Hematopoietic multipotent progenitor cell treated with erythropoietin and hydrocortisone succinate and interleukin-3 and kit ligand, for 8 days (in vitro differentiated cells): ENCODE measurements around the gene SOD3.

ENCODE experiments used
- DNase-seq: peaks from one replicate; pipeline ENCODE4 v3.0.0-alpha.2; 2015

The SOD3 gene

GRCh38 chr4:24775750-24776149 lies 19.6 kb upstream of the SOD3 start:
- DNase-seq: no peak

GRCh38 chr4:24777536-24778463 lies 17.6 kb upstream of the SOD3 start:
- no peak for DNase-seq

DNA sequence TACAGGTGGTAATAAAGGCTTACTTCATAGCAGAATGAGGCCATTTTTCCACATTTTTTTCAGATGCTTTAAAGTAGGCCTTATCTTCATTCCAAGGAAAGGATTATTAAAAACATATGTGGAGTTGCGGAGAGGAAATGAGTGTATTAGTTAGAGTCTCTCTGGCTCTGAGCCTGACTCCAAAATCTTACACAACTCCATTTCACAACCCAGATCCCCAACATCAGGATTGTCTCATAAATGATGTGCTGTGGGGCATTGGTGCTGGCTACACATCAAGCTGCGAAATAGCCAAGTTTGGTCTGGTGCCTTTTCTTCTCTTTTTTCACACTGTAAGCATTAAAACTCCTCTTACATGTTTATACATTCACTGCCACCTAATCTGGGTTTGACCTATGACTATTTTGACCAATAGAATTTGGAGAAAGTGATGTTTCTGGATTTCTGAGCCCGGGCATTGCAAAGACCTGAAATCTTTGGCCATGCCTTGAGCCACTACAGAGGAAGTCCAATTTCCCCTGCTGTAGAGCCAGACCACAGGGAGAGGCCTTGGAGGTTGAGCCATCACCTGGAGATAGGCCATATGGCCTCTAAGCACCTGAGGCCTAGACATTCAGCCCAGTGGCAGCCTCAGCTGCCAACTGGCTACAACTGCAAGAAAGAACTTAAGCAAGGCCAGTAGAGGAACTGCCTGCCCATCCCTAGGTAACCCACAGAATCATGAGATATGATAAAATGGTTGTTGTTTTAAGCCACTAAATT lies 16.7 kb upstream of the SOD3 start:
- DNase-seq: no peak

- DNase-seq: no peak
These were observed 14.4 kb upstream of the SOD3 start for GRCh38 chr4:24780936-24781495.

DNA sequence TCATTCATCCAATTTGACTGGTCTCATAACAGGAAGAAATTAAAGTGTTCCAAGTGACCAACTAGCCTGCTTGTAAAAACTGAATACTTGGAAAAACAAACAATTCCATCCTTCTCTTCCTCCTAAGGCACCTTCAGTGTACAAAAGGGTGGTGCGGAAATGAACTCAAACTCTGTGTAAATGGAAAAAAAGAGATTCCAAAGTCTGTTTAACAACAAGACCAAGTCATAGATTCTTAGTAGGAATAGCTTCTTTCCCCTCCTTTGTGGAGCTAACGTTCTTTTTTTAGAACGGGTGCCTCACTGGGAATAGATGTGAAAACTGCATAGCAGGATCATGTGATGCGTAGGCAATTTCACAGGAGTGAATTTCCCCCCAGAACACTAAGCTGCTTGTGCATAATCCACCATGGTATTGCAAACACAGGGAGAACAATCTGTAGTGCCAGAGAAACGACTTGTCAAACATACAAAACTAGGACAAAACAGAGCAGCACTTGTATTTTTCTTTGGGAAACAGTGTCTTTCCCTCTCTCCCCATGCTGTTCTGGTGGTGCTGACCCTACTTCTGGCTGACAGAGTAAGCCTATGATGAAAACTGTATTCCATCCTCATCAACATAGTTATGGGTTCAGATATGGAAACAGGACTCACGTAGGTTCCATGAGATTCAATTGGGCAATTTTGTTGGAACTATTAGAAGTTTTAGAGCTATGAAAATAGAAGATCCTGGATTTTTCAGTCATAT lies 13.2 kb upstream of the SOD3 start:
- DNase-seq: no peak

GRCh38 chr4:24783506-24783905 lies 11.9 kb upstream of the SOD3 start:
- no peak for DNase-seq

DNA sequence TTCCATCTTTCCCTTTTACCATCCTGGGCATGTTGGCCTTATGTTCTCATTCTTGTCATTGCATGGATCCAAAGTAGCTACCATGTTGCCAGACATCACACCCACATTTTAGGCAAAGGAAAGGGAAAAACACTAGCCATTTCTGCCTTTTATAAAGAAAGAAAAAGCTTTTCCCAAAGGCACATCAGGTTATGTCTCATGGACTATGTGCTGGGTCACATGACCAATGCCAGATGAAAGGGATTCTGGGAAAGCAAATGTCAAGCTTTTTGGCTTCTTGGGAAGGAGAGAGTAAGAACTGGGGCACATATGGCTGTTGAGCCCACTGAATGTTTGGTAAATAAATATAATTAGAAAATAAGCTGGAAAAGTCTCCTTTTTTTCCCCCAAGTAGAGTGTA lies 4.3 kb upstream of the SOD3 start:
- DNase-seq: no peak

- DNase-seq: no peak
These were observed 2.8 kb upstream of the SOD3 start for GRCh38 chr4:24792552-24792951.

- no peak for DNase-seq
These were observed 2.0 kb upstream of the SOD3 start for GRCh38 chr4:24793219-24794005.

- DNase-seq: no peak
These were observed 1.3 kb upstream of the SOD3 start for GRCh38 chr4:24794051-24794450.

DNA sequence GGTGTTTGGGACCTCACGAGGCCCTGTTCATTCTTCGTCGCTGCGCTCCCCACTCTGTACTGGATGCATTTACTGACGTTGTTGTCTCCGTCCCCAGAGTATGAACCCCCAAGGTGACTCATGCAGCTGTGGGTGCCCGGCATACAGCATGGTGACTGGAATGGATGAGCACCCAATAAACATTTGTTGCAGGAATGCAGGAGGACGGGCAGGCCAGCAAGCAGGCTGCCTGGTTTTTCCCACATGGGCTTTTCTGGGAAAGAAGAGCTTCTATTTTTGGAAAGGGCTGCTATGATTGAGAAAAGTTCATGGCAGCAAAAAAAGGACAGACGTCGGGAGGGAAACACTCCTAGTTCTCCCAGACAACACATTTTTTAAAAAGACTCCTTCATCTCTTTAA lies 893 bp upstream of the SOD3 start:
- no peak for DNase-seq

GRCh38 chr4:24795666-24796381 lies 451 bp downstream of the SOD3 start:
- peak; percentile 34 for DNase-seq

DNA sequence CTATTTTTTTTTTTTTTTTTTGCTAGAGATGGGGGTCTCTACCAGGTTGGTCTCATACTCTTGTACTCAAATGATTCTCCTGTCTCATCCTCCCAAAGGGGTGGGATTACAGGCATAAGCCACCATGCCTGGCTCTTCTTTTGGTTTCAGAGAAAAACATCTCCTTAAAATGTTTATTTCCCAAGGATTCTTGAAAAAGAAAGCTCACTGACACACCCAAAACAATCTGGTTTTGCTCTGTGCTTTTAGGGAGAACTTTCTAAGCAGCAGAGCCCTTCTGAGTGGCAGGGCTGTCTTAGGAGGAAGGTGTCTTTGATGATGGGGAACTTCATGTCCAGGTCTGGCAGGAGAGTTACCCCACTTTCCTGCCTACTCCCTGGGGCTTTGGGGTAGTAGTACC lies 1.2 kb downstream of the SOD3 start:
- no peak for DNase-seq

- no peak for DNase-seq
These were observed 2.8 kb downstream of the SOD3 start for GRCh38 chr4:24798036-24798610.

DNA sequence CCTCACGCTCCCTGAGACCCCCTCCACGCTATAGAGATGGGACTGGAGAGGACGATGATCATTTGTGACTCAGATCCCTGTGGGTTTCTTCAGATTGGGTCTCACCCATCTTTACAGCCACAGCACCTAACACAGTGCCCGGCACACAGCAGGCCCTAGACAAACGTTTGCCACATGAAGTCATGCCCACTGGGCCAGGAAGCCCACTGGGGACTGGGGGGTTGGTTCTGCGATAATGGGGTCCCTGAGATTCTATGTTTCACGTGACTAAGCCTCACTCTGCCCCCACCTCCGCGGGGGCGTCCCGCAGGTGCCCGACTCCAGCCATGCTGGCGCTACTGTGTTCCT lies 3.8 kb downstream of the SOD3 start:
- no peak for DNase-seq

GRCh38 chr4:24799544-24800324 lies 4.4 kb downstream of the SOD3 start:
- DNase-seq: no peak

DNA sequence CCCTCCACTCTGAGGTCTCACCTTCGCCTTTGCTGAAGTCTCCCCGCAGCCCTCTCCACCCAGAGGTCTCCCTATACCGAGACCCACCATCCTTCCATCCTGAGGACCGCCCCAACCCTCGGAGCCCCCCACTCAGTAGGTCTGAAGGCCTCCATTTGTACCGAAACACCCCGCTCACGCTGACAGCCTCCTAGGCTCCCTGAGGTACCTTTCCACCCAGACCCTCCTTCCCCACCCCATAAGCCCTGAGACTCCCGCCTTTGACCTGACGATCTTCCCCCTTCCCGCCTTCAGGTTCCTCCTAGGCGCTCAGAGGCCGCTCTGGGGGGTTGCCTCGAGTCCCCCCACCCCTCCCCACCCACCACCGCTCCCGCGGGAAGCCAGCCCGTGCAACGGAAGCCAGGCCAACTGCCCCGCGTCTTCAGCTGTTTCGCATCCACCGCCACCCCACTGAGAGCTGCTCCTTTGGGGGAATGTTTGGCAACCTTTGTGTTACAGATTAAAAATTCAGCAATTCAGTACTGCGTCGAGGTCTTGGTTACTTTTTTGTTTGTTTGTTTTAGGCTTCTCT lies 5.0 kb downstream of the SOD3 start:
- no peak for DNase-seq

DNA sequence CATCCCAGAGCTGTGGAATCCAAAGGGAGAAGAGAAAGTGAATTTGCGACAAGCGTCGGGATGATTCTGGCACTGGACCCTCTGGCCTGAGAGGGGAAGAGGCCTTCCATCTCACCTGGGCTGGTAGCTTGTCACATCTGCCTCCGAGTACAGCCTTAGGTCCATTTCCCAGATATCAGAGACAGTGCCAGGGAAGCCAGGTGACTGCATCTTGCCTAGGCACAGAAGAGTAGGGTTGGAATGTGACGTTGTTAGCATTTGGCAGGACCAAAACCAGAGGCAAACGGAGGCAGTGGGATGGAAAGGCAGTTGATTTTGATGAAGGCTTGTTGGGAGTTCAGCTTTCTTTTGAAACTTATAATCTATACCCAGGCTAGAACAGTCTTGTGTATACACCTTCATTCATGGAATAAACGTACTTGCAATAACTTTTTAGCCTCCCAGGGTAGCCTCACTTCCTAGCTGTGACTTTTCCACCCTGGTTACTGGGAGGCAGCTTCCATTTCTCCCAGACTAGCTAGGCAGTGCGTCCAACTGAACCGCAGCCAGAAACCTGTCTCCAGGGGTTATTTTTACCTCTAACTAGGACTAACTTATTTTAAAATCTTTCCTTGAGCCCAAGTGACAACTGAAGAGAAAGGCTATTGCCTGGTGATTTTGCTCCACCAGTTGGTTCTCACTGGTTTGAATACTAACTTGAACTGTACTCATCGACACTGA lies 5.9 kb downstream of the SOD3 start:
- no peak for DNase-seq

- no peak for DNase-seq
These were observed 7.3 kb downstream of the SOD3 start for GRCh38 chr4:24802648-24803047.
